ENCODE data around the gene HMCN2.
"Not testable (repeated sequence)": the region's sequence is repeated elsewhere in the genome, so short reads cannot be mapped to it uniquely, and the experiment has no call there.

The HMCN2 gene

DNA sequence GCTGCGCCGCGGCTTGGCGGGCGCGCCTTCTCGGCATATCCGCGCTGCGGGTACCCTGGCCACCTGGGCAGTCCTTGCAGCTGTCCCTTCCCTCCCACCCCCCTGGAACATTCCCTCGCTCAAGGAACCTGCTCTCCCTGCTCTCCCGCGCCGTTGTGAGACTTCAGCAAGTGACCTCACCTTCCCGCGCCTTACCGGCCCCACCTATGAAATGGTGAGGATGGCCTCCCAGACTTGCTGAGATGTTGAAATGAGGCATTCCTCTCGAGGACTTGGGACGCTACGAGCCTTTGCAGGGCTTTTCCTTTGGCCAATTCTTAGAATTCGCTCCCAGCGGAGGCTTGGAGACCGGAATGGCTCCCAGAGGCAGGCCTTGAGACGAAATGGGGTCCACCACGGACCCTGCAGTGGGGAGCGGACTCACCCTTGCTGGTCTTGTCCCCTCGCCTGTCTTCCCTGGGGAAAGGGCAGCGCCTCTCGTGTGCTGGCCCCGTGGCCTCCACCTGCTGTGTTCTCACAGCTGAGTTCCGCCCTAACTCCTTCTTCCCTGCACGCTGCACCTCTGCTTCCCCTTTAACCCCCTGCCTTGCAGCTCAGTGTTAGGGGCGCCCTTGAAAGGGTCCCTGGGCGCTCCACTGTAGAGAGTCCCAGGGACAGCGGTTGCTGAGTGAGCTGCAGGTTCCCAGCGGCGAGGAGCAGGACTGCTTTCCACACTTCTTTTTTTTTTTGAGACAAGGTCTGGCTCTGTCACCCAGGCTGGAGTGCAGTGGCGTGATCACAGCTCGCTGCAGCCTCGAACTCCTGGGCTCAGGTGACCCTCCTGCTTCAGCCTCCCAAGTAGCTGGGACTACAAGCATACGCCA is 907 bp downstream of the HMCN2 start:
- DNase-seq: no peak

DNA sequence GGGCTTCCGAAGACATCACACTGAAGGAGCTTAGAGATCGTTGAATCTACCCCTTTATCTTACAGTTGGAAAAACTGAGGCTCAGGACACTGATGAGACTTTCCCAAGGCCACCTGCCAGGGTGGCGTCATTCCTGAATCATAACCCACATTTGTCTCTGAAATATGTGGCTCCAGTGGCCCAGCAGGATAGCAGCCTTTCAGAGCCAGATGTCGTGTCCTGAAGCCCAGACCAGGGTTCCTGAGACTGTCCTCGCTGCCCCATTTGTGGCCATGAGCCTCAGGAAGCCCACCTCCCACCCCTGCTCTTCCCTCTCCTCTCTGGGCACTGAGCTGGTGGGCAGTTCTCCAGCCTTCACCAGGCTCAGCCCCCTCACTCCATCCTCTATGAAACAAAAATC is 2.4 kb downstream of the HMCN2 start:
- DNase-seq: no peak

DNA sequence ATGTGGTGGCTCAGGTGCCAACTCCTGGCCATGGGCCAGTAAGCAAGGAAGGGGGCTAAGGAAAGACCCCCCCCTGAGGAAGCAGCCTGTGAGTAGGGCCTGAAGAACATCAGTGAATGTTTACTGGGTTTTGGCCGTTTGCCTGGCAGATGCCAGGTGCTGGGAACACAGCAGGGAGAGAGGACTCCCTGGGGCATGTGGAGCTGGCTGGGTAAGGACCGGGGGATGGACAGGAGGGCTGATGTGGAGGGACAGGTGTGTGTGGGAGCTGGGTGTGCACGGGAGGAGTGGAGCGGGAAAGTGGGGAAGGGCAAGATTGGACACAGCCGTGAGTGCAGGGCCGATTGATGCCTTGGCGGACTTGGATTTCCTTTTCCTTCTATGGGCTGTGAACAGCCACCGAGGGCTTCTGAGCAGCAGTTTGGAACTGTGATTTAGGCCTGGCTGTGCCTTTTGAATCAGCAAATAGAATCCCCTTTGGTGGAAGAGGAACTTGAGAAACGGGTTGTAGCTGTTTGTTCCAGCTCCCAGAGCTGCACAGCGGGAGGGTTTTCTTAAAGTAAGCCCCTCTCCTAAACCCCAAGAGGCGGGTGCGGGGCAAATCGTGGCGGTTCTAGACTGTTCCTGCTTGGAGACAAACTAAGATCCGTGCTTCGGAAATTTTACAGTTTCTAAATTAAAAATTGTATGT is 3.1 kb downstream of the HMCN2 start:
- DNase-seq: no peak

DNA sequence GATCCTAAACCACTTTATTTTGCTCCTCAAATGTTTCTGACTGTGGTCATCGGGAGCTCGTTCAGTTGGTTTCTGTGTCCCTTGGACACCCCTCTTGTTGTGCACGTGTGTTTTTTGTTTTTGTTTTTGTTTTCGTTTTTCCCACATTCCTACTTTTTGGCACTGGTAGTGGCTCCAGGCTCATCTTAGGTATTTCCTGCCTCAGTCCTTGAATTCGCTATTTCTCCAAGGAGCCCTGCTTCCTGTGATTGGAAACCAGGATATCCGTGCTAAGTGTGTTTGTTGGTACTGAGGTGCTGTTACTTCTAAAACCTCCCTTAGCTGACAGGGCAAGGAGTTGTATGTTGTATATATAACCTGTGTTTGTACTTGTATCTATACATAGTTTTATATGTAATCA is 5.9 kb downstream of the HMCN2 start:
- no peak for DNase-seq

DNA sequence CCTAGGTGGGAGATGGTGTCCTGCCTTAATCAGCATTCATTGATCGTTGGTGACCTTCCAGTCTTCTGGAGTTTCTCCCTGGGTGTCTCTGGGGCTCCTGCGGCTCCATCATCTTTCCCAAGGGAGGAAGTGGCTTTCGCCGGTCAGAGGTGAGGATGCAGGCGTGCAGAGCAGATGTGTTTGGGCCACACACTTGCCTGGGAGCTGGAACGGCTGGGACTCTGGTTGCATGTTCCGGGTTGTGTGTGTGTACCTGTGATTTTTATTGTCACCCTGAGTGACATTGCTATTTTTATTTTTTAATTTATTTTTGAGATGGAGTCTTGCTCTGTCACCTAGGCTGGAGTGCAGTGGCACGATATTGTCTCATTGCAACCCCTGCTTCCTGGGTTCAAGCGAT is 9.6 kb downstream of the HMCN2 start:
- no peak for DNase-seq

DNA sequence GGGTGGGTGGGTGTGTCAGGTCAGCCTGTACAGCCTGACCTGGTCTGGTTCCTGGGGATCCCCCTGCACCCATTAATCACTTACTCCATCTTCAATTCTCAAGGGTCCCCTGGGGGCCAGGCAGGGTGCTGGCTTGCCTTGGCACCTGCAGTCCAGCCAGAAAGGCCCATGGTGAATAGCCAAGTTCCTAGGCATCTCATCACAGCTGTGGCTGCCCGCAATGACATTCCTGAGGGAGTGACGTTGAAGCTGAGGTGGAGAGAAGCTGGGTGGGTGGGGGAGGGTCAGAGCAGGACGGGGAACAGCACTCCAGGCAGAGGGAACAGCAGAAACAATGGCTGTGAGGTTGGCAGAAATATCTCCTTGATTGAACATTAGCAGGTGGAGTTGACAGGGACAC is 10.6 kb downstream of the HMCN2 start:
- no peak for DNase-seq

DNA sequence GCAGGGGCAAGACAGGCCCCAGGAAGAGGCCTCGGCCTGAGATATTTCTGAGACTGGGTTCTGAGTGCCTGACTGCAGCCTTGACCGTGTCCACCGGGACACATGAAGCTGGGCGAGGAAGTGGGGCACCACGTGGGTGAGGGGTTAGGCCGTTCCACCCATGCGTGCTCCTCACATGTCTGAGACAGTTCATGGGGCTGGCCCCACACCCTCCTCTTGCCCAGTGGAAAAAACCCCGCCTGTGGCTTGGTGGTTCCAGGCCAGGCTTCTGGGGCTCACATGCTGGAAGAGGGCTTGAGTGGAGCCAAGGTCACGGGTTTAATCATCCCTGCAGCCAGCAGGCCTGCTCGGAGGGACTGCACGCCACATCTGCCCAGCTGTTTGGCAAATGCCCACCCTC is 11.4 kb downstream of the HMCN2 start:
- DNase-seq: no peak

DNA sequence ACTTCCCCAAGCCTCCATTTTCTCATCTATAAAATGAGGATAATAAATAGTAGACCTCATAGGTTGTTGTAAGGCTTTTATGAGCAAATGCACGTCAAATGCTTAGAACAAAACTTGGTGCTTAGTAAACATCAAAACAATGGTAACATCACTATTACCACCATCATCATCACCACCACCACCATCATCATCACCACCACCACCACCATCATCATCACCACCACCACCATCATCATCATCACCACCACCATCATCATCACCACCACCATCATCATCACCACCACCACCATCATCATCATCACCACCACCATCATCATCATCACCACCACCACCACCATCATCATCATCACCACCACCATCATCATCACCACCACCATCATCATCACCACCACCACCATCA is 12.0 kb downstream of the HMCN2 start:
- not testable (repeated sequence) for DNase-seq

DNA sequence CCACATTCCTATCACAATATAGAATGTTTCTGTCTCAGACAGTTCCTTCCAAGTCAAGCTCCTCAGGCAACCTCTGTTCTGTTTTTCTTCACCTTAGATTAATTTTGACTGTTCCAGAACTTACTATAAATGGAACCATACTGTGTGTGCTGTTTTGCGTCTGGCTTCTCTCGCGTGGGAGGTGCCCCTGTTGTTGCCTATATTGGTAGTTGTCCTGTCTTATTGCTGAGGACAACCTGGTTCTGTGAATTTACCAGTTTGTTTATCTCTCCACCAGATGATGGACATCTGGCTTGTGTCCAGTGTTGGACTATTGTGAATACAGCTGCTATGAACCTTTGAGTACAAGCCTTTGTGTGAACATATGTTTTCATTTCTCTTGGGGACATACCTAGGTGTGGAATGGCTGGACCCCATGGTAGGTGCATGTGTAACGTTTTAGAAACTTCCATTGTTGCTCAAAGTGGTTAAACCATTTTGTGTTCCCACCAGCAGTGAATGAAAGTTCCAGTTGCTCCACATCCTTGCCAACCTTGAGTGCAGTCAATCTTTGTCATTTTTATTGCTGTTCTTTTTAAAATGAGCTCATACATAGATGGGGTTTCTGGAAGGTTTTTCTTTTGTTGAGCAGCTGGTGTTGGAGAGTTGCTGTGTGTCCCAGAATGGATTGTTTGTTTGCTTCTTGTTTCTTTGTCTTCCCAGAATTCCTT is 18.1 kb downstream of the HMCN2 start:
- no peak for DNase-seq

DNA sequence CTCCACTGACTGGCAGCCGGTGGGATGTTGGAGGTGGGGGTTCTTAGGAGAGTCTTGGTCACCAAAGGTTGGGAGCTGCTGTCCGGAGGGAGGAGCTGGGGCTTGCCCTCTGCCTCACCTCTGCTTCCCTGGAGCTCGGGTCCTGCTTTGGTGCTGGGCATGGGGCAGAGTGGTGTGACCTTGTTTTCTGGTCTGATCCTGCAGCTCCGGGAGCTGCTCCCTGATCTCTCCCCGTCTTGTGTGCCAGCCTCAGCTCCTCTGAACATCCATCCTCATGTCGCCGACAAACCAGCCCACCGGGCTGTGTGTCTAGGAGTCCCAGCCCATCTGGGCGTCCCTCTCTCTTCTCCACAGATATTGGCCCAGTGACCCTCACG is 18.7 kb downstream of the HMCN2 start:
- DNase-seq: no peak

DNA sequence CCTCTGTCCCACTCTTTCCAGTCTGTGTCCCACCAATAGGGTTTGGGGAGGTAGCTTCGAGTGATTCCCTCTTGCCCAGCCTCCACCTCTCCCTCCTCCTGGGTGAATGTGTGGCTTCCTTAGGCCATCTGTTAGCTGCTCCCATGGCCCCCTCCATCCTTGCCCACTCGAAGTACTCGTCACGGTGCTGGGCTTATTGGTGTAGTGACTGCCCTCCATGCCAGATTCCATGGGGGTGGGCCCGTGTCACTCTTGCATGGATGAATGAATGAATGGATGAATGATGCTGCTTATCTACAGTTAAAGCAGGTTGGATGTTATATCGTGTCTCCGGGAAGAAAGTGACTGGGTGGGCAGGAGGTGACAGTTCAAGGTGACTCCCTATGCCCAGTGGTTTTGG is 19.1 kb downstream of the HMCN2 start:
- DNase-seq: no peak

DNA sequence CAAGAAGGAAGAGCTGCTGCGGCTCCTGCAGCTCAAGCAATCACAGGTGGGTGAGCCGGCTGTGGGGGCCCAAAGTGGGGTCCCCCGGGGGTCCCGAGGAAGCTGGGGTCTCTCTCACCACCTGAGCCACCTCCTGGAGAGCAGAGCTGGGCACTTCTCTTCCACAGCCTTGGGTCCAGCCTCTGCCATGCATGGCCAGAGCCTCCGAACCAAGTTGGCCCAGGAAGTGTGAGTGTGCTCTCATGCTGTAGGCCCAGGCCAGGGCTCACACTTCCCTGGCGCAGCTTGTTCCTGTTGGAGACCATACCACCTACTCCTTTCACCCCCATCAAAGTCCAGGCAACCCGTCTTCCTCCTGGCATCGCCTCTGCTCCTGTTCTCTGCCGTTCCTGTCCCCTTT is 19.7 kb downstream of the HMCN2 start:
- DNase-seq: no peak

DNA sequence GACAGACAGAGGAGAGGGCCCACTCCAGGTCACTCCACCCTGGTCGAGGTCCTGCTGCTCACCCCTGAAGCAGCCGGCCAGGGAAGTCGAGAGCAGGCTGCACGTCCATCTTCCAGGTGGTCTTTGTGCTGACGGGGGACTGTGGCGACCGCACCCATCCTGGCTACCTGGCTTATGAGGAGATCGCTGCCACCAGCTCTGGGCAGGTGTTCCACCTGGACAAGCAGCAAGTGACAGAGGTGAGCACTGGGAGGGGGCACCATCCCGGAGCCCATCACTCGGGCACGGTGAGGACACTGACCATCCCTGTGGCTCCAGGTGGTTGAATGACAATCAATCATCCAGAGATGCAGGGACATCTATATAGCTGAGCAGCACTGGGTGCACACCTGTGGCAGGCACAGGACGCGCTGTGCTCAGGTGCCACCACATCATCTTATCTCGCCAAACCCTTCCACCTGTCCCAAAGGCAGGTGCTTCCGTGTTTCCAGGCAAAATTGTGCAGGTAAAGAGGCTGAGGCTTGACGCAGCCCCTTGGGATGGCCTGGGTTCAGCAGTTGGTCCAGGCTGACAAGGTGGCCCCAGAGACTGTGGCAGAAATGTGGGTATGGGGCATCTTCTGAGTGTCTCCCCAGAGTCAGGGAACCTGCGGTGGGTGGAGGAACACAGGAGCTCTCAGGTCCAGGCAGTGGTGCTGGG is 20.7 kb downstream of the HMCN2 start:
- no peak for DNase-seq

DNA sequence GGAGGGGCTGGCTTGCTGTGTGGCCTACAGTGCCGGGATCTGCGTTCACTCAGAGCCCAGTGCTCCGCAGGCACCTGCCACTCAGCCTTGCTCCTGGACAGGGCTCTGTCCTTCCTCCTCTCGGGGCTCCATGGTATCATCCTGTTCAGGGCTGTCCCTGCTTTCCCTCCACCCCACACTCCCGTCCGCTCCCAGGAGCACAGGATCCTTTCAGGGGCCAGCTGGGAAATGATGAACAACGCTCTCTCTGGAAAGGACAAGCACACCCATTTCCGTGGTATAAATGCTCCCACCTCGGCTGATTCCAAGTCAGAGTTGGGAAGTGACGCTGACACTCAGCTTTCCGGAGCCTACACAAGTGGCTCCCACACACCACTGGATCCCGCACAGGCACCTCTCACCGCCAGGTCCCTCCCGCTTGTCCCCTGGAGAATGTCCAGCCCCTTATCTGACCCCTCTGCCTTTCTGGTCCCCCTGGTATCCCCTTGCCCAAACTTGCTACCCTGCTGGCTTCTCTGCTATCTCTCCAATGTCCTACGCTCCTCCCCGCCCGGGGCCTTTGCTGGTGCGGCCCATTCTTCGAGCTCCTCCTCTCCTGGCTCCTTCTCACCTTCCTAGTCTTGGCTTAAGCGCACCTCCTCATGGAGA is 21.3 kb downstream of the HMCN2 start:
- no peak for DNase-seq

DNA sequence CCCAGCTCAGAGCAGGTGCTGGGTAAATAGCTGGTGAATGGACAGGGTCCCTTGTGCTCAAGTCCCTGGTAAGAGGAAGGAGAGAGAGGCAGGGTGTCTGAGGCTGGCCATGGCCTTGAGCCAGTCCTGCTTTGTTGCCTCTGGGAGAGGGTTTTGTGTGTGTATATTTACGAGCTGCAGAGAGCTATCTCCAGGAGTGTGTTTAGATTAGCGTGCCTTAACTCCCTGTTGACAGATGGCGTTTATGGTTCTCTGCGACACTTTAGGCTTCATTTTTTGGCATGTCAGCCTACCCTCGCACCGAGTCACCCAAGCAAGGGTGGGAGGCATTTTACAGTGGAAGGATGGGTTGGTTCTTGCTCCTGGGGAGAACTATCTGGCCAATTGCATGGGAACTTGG is 22.2 kb downstream of the HMCN2 start:
- no peak for DNase-seq

DNA sequence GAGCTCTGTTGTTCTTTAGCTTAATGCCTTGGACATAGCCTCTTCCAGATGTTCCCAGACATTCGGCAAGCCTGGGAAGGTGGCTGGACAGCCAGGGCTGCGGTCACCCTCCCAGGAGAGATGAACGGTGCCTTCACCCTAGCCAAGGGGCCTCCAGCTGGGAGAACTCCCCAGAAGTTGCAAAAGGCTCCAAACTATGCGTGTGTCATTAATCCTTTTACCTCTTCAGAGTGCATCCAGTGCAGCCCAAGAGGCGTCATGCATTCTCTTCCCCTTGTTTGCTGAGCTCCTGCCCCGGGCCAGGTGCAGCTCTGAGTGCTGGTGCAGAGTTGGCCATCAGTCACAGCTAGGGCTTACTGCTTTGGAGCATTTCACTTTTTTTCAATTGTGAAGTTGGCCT is 22.8 kb downstream of the HMCN2 start:
- DNase-seq: no peak

DNA sequence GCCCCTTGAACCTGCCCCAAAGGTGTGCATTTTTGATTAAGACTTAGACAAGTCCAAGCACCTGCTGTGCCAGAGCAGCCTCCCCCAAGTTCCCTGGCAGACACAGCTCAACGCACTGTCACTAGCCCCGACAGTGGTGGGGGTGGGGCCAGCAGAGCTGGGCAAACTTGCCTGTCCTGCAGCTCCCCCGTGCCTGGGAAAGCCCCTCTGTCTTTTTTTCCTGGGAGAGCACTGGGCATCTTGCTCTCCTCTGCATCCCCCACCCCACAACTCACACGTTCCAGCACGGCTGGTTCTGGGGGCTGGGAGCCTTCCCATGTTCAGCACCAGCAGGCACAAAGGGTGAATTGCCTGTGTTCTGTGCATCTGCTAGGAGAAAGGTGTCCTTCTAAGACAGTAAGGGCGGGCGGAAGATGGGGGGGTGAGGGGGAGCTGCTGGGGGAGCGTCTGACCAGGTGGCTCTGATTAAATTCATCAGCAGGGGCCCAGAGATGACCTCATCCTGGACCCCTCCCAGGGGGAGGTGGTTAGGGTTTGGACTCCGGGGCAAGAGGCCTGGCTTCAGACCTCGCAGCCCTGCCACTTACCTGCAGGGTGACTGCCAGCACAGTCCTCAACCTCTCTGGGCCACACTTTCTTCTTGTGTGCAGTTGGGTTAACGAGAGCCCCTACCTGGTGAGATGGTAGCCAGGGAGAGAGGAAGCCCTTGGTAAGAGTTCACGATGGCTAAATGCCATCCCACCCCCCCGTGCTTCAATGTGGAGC is 23.5 kb downstream of the HMCN2 start:
- DNase-seq: no peak

DNA sequence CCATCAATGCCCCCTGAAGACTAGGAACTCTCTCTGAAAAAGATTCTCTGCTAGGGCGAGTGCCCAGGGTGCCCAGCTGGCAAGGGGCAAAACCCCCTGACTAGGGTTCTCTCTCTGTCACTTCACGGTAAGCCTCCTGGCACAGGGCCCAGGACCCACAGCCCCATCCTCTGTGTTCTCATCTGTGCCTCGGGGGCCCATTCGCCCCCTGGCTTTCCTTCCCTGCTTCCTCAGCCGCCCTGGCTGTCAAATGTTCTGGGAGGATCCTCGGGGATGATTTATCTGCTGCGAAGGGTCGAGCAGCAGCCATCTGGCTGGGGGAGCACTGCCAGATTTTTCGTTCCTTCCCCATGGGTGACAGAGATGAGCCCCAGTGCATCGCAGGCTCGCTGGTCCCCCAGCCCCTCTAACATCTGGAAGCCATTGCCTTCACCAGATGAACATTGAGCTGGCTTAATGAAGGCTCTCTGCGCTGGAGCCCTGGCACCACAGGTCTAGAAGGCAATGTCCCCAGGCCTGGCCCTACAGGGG is 24.2 kb downstream of the HMCN2 start:
- no peak for DNase-seq

DNA sequence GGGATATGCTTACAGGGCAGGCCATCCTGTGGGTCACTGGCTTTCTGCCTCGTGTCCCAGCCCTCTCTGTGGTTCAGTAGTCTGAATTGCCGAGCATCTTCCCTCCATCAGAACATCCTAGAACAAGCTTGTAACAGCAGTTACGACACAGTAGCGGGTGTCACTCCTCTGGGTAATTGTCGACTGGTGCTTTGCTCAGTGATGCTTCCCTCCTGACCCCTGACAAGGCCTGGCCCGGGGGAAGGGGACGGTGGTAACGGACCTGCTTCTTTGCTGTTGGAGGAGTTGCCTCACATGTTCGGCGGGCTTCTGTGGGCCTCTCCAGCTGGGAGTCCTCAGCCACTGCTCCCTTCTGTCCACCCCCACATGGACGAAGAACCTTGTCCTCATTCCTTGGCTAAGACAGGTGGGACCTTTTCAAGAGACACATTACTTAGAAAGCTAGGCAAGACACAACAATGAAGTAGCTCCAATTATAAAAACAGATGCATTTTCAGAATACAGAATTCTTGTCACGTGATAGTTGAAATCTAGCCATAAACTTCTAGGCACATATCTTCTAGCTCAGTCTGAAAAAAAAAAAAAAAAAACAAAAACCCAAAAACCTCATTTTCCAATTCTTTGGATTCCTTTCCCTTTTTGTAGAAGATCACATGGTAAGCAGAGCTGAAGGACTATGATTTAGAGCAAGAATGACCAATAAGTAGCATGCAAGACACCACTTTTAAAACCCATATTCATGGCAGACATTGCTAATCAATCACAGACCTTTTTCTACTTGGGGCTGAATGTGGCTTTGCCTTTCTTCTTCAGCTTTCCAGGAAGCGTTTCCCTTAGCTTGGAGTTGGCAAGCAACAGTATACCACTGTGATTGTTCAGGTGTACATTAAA is 25.0 kb downstream of the HMCN2 start:
- no peak for DNase-seq

DNA sequence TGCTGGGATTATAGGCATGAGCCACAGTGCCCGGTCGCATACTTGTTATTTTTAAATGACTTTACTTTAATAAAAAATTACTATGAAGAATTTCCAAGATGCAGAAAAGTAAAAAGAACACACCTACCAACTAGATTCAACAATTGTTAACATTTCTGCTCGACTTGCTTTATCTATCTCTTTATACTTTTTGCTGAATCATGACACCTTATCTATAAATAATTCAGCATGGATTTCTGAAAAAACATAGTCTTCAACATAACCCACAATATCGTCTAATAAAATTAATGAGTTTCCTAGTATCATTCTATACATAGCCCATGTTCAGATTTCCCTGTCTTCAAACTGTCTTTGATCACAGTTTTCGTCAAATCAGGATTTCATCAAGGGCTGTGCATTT is 25.9 kb downstream of the HMCN2 start:
- no peak for DNase-seq

DNA sequence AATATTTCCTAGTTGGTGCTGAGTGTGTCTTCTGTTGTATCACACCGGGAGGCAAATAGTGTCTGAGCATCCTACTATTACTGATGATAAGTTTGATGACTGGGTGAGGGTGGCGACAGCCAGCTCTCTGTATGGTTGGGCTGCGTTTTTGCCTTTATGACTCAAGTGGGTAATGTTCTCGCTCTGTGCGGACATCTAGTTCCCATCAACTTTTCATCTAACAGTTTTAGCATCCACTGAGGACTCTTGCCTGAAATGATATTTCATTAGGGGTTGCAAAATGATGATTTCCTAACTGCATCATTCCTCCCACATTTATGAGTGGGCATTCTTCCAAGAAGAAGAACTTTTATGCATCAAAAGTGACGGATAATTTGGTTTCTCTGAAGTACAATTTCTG is 26.5 kb downstream of the HMCN2 start:
- DNase-seq: no peak

Measured in bone marrow (tissue), 2 donors.